ENCODE measurements around the gene ENPP4.

Gene ENPP4

GRCh38 chr6:46184114-46184513 lies 54.3 kb downstream of the ENPP4 start:
- TF ChIP-seq CTCF (IDR thresholded peaks at IDR 0.05; ENCODE audit: extremely low read depth, missing control alignments), result no peak
- no peak for DNase-seq (ENCODE audit: low spot score)

- DNase-seq (ENCODE audit: low spot score), result no peak
- TF ChIP-seq CTCF (IDR thresholded peaks at IDR 0.05; ENCODE audit: extremely low read depth, missing control alignments), result no peak
Observed at GRCh38 chr6:46186583-46186982, 56.8 kb downstream of the ENPP4 start.

GRCh38 chr6:46189726-46190125 lies 59.9 kb downstream of the ENPP4 start:
- TF ChIP-seq CTCF (IDR thresholded peaks at IDR 0.05; ENCODE audit: extremely low read depth, missing control alignments), result no peak
- no peak for DNase-seq (ENCODE audit: low spot score)

- TF ChIP-seq CTCF (IDR thresholded peaks at IDR 0.05; ENCODE audit: extremely low read depth, missing control alignments), result no peak
- no peak for DNase-seq (ENCODE audit: low spot score)
Observed at GRCh38 chr6:46190889-46191288, 61.1 kb downstream of the ENPP4 start.

GRCh38 chr6:46191961-46192360 lies 62.2 kb downstream of the ENPP4 start:
- DNase-seq (ENCODE audit: low spot score), result no peak
- TF ChIP-seq CTCF (IDR thresholded peaks at IDR 0.05; ENCODE audit: extremely low read depth, missing control alignments), result no peak
